ENCODE data around the gene MYO6.

The MYO6 gene

DNA sequence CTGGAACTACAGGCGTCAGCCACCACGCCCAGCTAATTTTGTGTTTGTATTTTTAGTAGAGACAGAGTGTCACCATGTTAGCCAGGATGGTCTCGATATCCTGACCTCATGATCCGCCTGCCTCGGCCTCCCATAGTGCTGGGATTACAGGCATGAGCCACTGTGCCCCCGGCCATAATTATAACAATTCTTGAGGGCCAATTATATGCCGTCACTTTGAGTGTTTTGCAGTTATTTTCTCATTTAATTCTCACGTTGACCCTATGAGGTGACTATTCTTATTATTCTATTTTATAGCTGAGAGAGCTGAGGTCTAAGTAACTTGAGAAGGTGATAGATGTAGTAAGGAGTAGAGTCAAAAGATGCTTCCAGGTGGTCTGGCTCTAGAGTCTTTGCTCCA, 13.0 kb downstream of the MYO6 start:
- DNase-seq (ENCODE audit: low read depth), result no peak
- TF ChIP-seq, protein P1, sequence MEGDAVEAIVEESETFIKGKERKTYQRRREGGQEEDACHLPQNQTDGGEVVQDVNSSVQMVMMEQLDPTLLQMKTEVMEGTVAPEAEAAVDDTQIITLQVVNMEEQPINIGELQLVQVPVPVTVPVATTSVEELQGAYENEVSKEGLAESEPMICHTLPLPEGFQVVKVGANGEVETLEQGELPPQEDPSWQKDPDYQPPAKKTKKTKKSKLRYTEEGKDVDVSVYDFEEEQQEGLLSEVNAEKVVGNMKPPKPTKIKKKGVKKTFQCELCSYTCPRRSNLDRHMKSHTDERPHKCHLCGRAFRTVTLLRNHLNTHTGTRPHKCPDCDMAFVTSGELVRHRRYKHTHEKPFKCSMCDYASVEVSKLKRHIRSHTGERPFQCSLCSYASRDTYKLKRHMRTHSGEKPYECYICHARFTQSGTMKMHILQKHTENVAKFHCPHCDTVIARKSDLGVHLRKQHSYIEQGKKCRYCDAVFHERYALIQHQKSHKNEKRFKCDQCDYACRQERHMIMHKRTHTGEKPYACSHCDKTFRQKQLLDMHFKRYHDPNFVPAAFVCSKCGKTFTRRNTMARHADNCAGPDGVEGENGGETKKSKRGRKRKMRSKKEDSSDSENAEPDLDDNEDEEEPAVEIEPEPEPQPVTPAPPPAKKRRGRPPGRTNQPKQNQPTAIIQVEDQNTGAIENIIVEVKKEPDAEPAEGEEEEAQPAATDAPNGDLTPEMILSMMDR (conservative IDR thresholded peaks at IDR 0.05; ENCODE audit: low read depth, low read length), result no peak
- no peak overlapping the region for H3K4me3 ChIP-seq (ENCODE audit: low read depth, low read length)

DNA sequence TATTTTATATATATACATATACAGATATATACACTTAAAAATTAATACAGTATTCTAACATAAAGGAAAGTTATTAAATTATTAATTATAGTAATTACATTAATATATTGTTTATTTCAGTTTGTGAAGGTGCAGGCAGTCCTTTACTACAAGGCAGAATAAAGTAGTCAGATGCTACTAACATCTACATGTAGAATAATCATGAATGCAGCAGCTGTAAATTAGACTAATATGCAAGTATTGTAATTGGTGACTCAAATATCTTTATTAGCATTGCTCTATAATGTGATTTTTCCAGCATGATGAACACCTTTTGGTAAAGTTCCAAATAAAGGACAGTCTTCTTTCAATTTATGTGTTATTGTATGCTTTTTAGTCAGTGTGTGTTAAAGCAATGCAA, 17.3 kb downstream of the MYO6 start:
- H3K4me3 ChIP-seq (ENCODE audit: low read depth, low read length), result no peak overlapping the region
- TF ChIP-seq, protein P1 (conservative IDR thresholded peaks at IDR 0.05; ENCODE audit: low read depth, low read length), result no peak
- DNase-seq (ENCODE audit: low read depth), result no peak

GRCh38 chr6:75770844-75771243, 21.8 kb downstream of the MYO6 start:
- TF ChIP-seq, protein P1 (conservative IDR thresholded peaks at IDR 0.05; ENCODE audit: low read depth, low read length), result no peak
- no peak overlapping the region for H3K4me3 ChIP-seq (ENCODE audit: low read depth, low read length)
- DNase-seq (ENCODE audit: low read depth), result no peak

- DNase-seq (ENCODE audit: low read depth), result peak; percentile 74
- no peak overlapping the region for H3K4me3 ChIP-seq (ENCODE audit: low read depth, low read length)
- TF ChIP-seq, protein P1 (conservative IDR thresholded peaks at IDR 0.05; ENCODE audit: low read depth, low read length), result no peak
These were observed 26.2 kb downstream of the MYO6 start for GRCh38 chr6:75775219-75775618.

DNA sequence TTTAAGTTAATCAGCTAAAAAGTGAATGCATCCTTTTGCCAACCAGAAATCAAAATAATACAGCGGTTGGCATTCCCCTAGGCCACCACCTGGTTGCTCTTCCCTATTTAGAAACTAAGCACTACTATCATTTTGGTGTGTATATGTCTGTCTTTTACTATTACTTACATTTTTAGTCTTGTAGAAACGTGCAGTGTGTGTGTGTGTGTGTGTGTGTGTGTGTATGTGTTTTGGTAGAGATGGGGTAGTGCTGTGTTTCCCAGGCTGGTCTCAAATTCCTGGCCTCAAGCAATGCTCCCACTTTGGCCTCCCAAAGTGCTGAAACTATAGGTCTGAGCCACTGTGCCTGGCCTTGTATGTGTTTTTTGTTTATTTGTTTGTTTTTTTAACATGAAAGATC, 27.4 kb downstream of the MYO6 start:
- TF ChIP-seq, protein P1 (conservative IDR thresholded peaks at IDR 0.05; ENCODE audit: low read depth, low read length), result no peak
- no peak overlapping the region for H3K4me3 ChIP-seq (ENCODE audit: low read depth, low read length)
- no peak for DNase-seq (ENCODE audit: low read depth)

- TF ChIP-seq, protein P1 (conservative IDR thresholded peaks at IDR 0.05; ENCODE audit: low read depth, low read length), result no peak
- no peak overlapping the region for H3K4me3 ChIP-seq (ENCODE audit: low read depth, low read length)
- no peak for DNase-seq (ENCODE audit: low read depth)
These were observed 29.7 kb downstream of the MYO6 start for GRCh38 chr6:75778757-75779156.

DNA sequence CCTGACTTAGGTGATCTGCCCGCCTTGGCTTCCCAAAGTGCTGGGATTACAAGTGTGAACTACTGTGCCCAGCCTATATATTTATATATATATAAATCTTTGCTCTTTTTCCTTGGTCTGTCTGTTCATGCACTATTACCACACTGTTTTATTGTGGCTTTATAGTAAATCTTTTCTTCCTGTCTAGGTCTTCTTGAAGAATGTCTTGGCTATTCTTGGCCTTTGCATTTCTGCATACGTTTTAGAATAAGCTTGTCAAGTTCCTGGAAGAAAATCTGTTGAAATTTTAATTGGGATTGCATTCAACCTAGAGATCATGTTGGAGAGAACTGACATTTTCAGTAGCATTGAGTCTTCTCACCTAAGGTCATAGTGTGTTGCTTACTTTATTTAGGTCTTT, 37.1 kb downstream of the MYO6 start:
- H3K4me3 ChIP-seq (ENCODE audit: low read depth, low read length), result no peak overlapping the region
- TF ChIP-seq, protein P1 (conservative IDR thresholded peaks at IDR 0.05; ENCODE audit: low read depth, low read length), result no peak
- no peak for DNase-seq (ENCODE audit: low read depth)
